ENCODE results near the gene NFILZ. TPM values are rescaled to one million over a fixed set of nuclear protein-coding genes. Genes with fewer than 3 reads are reported as not detected.
A peak's percentile ranks its signal among the peaks of the same experiment; 100 is the strongest.

Gene NFILZ
- total and polyA plus RNA-seq, 2 of the 8 experiments (the other 6 are each of a cell fraction or from before 2014, with no cell fraction given) = not detected

DNA sequence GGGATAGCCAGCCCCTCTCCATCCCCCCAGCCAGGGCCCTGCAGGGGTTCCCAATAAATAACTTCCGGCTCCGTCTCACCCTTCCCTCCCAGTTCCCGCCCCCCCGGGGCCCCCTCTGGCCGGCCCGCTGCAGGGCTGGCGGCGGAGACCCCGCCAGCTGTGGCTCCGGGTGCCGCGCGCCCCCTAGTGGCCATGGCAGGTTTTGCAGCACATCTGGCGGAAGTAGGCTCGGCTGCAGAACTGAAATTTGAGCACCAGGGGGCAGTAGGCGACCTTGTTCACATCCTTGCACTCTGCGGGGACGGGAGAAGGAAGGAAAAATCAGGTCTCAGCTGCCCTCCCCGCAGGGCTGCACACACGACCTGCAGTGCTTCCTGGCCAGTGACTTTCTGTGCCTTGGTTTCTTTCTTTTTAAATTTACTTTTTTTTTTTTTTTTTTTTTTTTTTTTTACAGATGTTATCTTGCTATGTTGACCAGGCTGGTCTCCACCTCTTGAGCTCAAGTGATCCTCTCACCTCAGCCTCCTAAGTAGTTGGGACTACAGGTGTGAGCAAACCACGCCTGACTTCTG, 49.6 kb upstream of the NFILZ start (continued):
- TF ChIP-seq KDM1A (IDR thresholded peaks at IDR 0.05; ENCODE audit: borderline replicate concordance, low read length) (no peak), SIX5 (IDR thresholded peaks at IDR 0.05; ENCODE audit: low read depth, low read length) (no peak), CHD1 (IDR thresholded peaks at IDR 0.05; ENCODE audit: low read depth, low read length) (no peak), HDAC2 (IDR thresholded peaks at IDR 0.05; ENCODE audit: borderline replicate concordance in 1 of 2, low read depth in 2 of 2, low read length in 2 of 2) (peak in 1 of 2 experiments; percentile 27; a peak in 1 of 4 replicates), TAF7 (optimal IDR thresholded peaks at IDR 0.05; ENCODE audit: borderline replicate concordance, low read depth, low read length) (peak; percentile 49), RBBP5 (IDR thresholded peaks at IDR 0.05; ENCODE audit: borderline replicate concordance, low read depth, low read length) (no peak), CREB1 (IDR thresholded peaks at IDR 0.05) (no peak), SIRT6 (IDR thresholded peaks at IDR 0.05; ENCODE audit: low read length) (no peak), NANOG (IDR thresholded peaks at IDR 0.05; ENCODE audit: insufficient read depth, low read depth, low read length, poor library complexity, severe bottlenecking) (no peak), SAP30 (IDR thresholded peaks at IDR 0.05; ENCODE audit: insufficient read depth, insufficient replicate concordance, low read length) (no peak), CTBP2 (IDR thresholded peaks at IDR 0.05; ENCODE audit: borderline replicate concordance, insufficient read depth, insufficient read length, low read length) (no peak)
- TF ChIP-seq, protein P1, sequence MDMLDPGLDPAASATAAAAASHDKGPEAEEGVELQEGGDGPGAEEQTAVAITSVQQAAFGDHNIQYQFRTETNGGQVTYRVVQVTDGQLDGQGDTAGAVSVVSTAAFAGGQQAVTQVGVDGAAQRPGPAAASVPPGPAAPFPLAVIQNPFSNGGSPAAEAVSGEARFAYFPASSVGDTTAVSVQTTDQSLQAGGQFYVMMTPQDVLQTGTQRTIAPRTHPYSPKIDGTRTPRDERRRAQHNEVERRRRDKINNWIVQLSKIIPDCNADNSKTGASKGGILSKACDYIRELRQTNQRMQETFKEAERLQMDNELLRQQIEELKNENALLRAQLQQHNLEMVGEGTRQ (IDR thresholded peaks at IDR 0.05; ENCODE audit: low read length) = no peak
- TF ChIP-seq, protein P2, sequence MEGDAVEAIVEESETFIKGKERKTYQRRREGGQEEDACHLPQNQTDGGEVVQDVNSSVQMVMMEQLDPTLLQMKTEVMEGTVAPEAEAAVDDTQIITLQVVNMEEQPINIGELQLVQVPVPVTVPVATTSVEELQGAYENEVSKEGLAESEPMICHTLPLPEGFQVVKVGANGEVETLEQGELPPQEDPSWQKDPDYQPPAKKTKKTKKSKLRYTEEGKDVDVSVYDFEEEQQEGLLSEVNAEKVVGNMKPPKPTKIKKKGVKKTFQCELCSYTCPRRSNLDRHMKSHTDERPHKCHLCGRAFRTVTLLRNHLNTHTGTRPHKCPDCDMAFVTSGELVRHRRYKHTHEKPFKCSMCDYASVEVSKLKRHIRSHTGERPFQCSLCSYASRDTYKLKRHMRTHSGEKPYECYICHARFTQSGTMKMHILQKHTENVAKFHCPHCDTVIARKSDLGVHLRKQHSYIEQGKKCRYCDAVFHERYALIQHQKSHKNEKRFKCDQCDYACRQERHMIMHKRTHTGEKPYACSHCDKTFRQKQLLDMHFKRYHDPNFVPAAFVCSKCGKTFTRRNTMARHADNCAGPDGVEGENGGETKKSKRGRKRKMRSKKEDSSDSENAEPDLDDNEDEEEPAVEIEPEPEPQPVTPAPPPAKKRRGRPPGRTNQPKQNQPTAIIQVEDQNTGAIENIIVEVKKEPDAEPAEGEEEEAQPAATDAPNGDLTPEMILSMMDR (IDR thresholded peaks at IDR 0.05; ENCODE audit: control extremely low read depth in 1 of 3, insufficient read depth in 1 of 3, low read depth in 1 of 3, low read length in 3 of 3) = peak; percentile 99 to 100 (median 100)

Measured in H1 (cell line).